ENCODE data around the gene MPV17L2.

The MPV17L2 gene

DNA sequence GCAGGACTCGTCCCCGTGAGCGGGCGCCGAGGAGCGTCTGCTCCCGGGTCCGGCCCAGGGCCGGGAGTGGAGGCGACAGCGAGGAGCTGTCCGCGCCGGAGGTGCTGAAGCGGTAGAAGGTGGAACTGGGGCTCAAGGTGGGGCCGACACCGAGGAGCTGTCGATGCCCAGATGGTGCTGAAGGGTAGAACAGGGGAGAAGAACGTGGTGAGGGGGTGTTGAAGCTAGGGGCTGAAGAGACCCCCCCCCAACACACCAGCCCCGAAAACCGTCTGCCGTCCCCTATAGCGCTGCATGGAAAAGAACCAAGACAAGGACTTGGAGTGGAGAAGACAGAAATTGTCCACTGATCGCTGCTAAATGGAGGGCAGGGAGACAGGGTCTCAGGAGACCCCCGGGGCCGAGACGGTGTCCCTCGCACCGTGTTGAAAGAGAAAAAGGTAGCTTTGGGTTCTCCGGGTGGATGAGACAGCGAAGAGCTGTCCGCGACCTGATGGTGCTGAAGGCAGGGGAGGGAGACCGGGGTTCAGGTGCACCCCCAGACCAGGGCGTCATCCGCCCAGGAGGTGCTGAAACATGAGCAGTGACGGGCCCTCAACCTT lies 40.3 kb downstream of the MPV17L2 start:
- DNase-seq (ENCODE audit: low read depth, low spot score): peak; percentile 86

DNA sequence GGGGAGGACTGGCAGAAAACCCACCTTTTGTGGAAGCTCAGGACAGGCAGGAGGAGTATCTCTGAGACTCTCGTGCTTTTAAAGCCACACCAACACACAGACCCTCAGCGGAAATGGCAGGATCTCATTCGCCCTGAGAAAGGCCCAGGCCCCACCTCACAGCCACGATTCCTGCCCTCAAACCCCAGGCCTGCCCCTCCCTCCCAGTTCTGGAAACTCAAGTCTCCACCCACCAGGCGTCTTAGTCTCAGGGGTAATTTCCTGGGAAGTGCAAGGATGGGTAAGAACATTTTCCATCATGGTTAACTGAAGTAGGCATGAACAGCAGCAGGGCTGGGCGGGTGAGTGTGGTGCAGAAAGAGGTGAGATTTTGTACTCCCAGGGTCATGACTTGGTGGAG lies 41.2 kb downstream of the MPV17L2 start:
- no peak for DNase-seq (ENCODE audit: low read depth, low spot score)

DNA sequence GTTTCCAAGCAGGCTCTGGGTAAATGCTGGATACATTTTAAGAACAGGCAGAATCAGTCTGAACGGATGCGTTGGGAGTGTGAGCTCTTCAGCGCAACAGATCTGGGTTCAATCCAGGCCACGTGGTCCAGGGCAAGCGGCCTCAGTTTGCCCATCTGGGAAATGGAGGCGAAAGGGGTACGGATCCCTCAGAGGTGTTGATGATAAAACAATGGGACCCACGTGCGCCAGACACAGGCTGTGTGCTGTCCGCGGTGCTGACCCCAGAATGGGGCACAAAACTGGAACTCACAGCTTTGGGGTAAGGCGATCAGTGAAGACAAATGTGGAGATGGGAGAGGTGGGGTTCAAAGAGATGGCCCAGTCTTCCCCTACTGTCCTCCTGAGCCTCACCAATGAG lies 46.3 kb downstream of the MPV17L2 start:
- peak; percentile 29 for DNase-seq (ENCODE audit: low read depth, low spot score)

DNA sequence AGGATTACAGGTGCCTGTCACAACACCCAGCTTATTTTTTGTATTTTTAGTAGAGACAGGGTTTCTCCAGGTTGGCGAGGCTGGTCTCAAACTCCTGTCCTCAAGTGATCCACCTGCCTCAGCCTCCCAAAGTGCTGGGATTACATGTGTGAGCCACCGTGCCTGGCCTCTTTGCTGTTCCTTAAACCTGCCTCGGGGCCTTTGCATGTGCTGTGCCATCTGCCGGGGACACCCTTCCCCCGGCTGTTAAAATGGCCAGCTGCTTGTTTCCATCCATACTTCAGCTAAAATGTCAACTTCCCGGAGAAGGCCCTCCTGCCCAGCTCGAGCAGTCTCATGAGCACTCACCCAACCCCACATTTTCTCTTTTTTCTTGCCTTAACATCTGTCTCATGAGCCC lies 52.3 kb downstream of the MPV17L2 start:
- DNase-seq (ENCODE audit: low read depth, low spot score): no peak

Measured in astrocyte of the hippocampus (primary cell).